Measurements from ENCODE around the gene UBE3D. TPM values are rescaled to one million over a fixed set of nuclear protein-coding genes. Genes with fewer than 3 reads are reported as not detected.

UBE3D gene
- total RNA-seq, 1 experiment from 2014 or later, result 11.0 TPM

GRCh38 chr6:83073615-83074014, 8.0 kb upstream of the UBE3D start:
- DNase-seq (ENCODE audit: low read depth, low spot score), result no peak
- Histone ChIP-seq H3K9me3 (ENCODE audit: control insufficient read depth, insufficient read depth, low read depth, low read length) (no peaks in the 10 kb centered on the region), H3K4me1 (ENCODE audit: control insufficient read depth, insufficient read depth, low read length) (peaks cover 26% of the 10 kb centered on the region), H3K27ac (ENCODE audit: low read length) (peak overlapping the region; percentile 18; the same call in 1 of the 2 replicates), H3K27me3 (ENCODE audit: control insufficient read depth, insufficient read depth, low read length) (no peaks in the 10 kb centered on the region), H3K4me3 (ENCODE audit: low read depth in 2 of 2, low read length in 2 of 2) (no peak overlapping the region), H3K36me3 (ENCODE audit: control insufficient read depth, insufficient read depth, low read length) (no peaks in the 10 kb centered on the region; the same call in 1 of the 2 replicates)
- intact Hi-C loops (cut with micrococcal nuclease; ENCODE audit: unreplicated experiment), result no loop called here
- no TSS peak for BruUV-seq (replicated peaks)
- ChIA-PET POLR2A (no interaction called here), CTCF (no interaction called here)
- in situ Hi-C loops (cut with HindIII; ENCODE audit: low pct_unique_long_range_greater_than_20kb, low sequenced_read_pairs), result no loop called here
- no peak for ATAC-seq
- TF ChIP-seq, protein P1, sequence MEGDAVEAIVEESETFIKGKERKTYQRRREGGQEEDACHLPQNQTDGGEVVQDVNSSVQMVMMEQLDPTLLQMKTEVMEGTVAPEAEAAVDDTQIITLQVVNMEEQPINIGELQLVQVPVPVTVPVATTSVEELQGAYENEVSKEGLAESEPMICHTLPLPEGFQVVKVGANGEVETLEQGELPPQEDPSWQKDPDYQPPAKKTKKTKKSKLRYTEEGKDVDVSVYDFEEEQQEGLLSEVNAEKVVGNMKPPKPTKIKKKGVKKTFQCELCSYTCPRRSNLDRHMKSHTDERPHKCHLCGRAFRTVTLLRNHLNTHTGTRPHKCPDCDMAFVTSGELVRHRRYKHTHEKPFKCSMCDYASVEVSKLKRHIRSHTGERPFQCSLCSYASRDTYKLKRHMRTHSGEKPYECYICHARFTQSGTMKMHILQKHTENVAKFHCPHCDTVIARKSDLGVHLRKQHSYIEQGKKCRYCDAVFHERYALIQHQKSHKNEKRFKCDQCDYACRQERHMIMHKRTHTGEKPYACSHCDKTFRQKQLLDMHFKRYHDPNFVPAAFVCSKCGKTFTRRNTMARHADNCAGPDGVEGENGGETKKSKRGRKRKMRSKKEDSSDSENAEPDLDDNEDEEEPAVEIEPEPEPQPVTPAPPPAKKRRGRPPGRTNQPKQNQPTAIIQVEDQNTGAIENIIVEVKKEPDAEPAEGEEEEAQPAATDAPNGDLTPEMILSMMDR (IDR thresholded peaks at IDR 0.05), result no peak
- TF ChIP-seq TCF7L2 (IDR thresholded peaks at IDR 0.05; ENCODE audit: low read depth, low read length) (no peak), SIN3A (IDR thresholded peaks at IDR 0.05; ENCODE audit: borderline replicate concordance, insufficient read depth, low read depth, low read length) (no peak), REST (IDR thresholded peaks at IDR 0.05; ENCODE audit: insufficient read depth in 1 of 2, low read depth in 2 of 2, low read length in 1 of 2) (no peak), POLR2AphosphoS5 (IDR thresholded peaks at IDR 0.05; ENCODE audit: low read depth, low read length) (no peak)

- POLR2A ChIA-PET, result no interaction called here
Measured at GRCh38 chr6:83072726-83073125, 7.1 kb upstream of the UBE3D start.

More at GRCh38 chr6:83072726-83073125, 7.1 kb upstream of the UBE3D start:
- ATAC-seq (no peak), DNase-seq (ENCODE audit: low read depth, low spot score) (no peak)
- BruUV-seq (replicated peaks), result no TSS peak
- H3K4me1 ChIP-seq (ENCODE audit: control insufficient read depth, insufficient read depth, low read length), result peaks cover 26% of the 10 kb centered on the region
- H3K9me3 ChIP-seq (ENCODE audit: control insufficient read depth, insufficient read depth, low read depth, low read length), result no peaks in the 10 kb centered on the region
- no peaks in the 10 kb centered on the region for H3K27me3 ChIP-seq (ENCODE audit: control insufficient read depth, insufficient read depth, low read length)
- intact Hi-C loops (cut with micrococcal nuclease; ENCODE audit: unreplicated experiment), result no loop called here
- H3K27ac ChIP-seq (ENCODE audit: low read length), result peak overlapping the region; percentile 70; the same call in 1 of the 2 replicates
- H3K4me3 ChIP-seq (ENCODE audit: low read depth in 2 of 2, low read length in 2 of 2), result no peak overlapping the region
- H3K36me3 ChIP-seq (ENCODE audit: control insufficient read depth, insufficient read depth, low read length), result no peaks in the 10 kb centered on the region; the same call in 1 of the 2 replicates
- in situ Hi-C loops (cut with HindIII; ENCODE audit: low pct_unique_long_range_greater_than_20kb, low sequenced_read_pairs), result no loop called here
- CTCF ChIA-PET, result no interaction called here
- no peak for TF ChIP-seq SIN3A (IDR thresholded peaks at IDR 0.05; ENCODE audit: borderline replicate concordance, insufficient read depth, low read depth, low read length)
- no peak for TF ChIP-seq TCF7L2 (IDR thresholded peaks at IDR 0.05; ENCODE audit: low read depth, low read length)
- TF ChIP-seq, protein P1 (IDR thresholded peaks at IDR 0.05), result no peak
- no peak for TF ChIP-seq REST (IDR thresholded peaks at IDR 0.05; ENCODE audit: insufficient read depth in 1 of 2, low read depth in 2 of 2, low read length in 1 of 2)
- no peak for TF ChIP-seq POLR2AphosphoS5 (IDR thresholded peaks at IDR 0.05; ENCODE audit: low read depth, low read length)
